ENCODE results near the gene ACKR3.

ACKR3 gene

GRCh38 chr2:236628256-236628901, 58.8 kb downstream of the ACKR3 start:
- Mint-ChIP-seq H3K9me3 (no peaks in the 10 kb centered on the region), H3K4me1 (no peaks in the 10 kb centered on the region), H3K36me3 (ENCODE audit: low read depth) (no peaks in the 10 kb centered on the region), H3K4me3 (no peak overlapping the region), H3K27me3 (peaks cover 4% of the 10 kb centered on the region), H3K27ac (no peak overlapping the region)
- DNase-seq = no peak
- no peak for ATAC-seq

DNA sequence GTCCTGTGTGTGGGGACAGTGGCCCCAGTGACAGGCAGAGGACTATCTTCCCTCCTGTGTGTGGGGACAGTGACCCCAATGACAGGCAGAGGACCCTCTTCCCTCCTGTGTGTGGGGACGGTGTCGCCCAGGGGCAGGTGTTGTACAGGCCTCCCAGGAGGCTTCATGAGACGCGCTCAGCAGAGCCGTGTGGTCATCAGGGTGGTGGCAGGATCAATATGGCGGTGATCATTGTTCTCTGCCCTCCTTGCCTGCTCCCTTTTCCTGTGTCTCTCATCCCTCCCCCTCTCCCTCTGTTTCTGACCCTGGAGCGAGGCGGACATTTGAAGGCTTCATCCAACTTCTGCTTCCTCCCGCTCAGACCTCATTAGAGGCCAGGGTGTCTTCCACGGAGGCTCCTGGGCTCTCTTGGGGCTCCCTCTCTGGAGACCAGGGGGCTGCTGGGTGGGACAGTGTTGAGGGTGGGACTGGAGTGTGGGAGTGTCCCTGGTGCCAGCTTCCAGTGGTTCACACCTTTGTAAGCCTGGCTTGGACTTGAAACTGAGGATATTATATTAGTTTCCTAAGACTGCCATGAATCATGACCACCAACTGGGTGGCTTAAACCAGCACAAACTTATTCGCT, 59.5 kb downstream of the ACKR3 start:
- no peaks in the 10 kb centered on the region for H3K9me3 Mint-ChIP-seq
- no peaks in the 10 kb centered on the region for H3K4me1 Mint-ChIP-seq
- no peak overlapping the region for H3K4me3 Mint-ChIP-seq
- no peak for DNase-seq
- no peak for ATAC-seq
- no peak overlapping the region for H3K27ac Mint-ChIP-seq
- H3K27me3 Mint-ChIP-seq = peaks cover 4% of the 10 kb centered on the region
- H3K36me3 Mint-ChIP-seq (ENCODE audit: low read depth) = no peaks in the 10 kb centered on the region

DNA sequence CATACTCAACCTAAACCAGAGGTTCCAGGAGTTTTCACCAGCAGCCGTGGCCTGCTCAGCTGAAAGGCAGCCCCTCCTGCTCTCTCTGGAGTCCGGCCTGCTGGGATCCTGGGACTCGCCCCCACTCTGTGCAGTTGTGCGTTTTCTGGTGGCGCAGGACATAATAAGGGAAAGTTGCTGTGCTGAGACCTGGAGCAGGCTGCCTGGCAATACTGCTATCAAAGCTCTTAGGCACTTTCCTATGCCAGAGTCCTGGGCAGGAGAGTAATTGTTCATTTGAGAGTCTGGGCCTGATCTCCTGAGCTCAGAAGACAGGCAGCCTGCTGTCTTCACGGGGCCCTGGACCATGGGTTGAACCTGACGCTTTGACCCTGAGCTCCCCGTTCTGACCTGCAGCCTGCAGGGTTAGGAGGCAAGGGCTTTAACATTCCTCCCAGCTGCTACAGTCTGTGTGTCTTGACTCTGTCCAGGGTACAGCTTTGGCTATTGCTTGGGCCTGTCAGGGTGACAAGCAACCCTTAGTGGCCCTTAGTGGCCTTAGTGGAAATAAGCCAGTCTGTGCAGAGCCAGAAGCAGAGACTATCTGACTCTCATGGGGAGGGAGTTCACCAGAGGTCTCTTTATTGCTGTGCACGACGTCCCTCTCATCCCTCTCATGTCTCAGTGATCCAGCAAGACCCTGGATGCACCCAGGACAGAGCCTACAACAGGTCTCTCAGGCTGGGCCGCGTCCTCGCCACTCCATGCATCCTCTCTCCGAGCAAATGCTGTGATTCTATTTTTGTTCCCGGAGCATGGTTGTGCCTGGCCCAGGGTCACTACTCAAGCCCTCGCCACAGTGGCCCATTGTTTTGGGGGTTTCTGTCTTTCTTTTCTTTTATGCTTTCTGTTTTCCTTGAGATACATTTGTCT, 60.6 kb downstream of the ACKR3 start:
- Mint-ChIP-seq H3K9me3 (no peaks in the 10 kb centered on the region), H3K4me3 (no peak overlapping the region), H3K36me3 (ENCODE audit: low read depth) (no peaks in the 10 kb centered on the region), H3K27me3 (peaks cover 4% of the 10 kb centered on the region), H3K4me1 (no peaks in the 10 kb centered on the region), H3K27ac (no peak overlapping the region)
- no peak for DNase-seq
- no peak for ATAC-seq

- Mint-ChIP-seq H3K27me3 (peaks cover 4% of the 10 kb centered on the region), H3K9me3 (no peaks in the 10 kb centered on the region), H3K4me1 (no peaks in the 10 kb centered on the region), H3K27ac (no peak overlapping the region), H3K36me3 (ENCODE audit: low read depth) (no peaks in the 10 kb centered on the region), H3K4me3 (no peak overlapping the region)
- ATAC-seq (no peak), DNase-seq (no peak)
Observed at GRCh38 chr2:236631281-236631855, 61.7 kb downstream of the ACKR3 start.

- no peaks in the 10 kb centered on the region for H3K9me3 Mint-ChIP-seq
- H3K36me3 Mint-ChIP-seq (ENCODE audit: low read depth) = no peaks in the 10 kb centered on the region
- H3K4me3 Mint-ChIP-seq = no peak overlapping the region
- DNase-seq (no peak), ATAC-seq (no peak)
- peaks cover 4% of the 10 kb centered on the region for H3K27me3 Mint-ChIP-seq
- H3K27ac Mint-ChIP-seq = no peak overlapping the region
- no peaks in the 10 kb centered on the region for H3K4me1 Mint-ChIP-seq
Observed at GRCh38 chr2:236631856-236632291, 62.2 kb downstream of the ACKR3 start.

All from activated naive CD8-positive, alpha-beta T cell treated with anti-CD3 and anti-CD28 coated beads, Interleukin-2, amount 50 U/mL, for 24 hours (primary cell).